Stimulated activated naive B cell treated with anti-CD40 and anti-IgM and Interleukin-4, amounts not matched to agents 10 μg/mL and 1 μg/mL and 100 μg/mL, for 72 hours (primary cell): ENCODE measurements around the gene SPECC1L.
A peak's percentile ranks its signal among the peaks of the same experiment; 100 is the strongest.
"Not testable (repeated sequence)": the region's sequence is repeated elsewhere in the genome, so short reads cannot be mapped to it uniquely, and the experiment has no call there.

Experiments used
- ATAC-seq, 2 donors: fragments of 150-1000 bp; cut with Tn5 transposase; replicated peaks; 2 replicates each; pipeline ENCODE4 v1.10.0; 2021; ENCODE audit warnings: moderate library complexity in 1 of 2
- DNase-seq: peaks from one replicate; pipeline ENCODE4 v3.0.0; 2021
- H3K27ac Mint-ChIP-seq: one replicate; pipeline ENCODE4 v1.8.0; 2022; ENCODE audit warnings: mild to moderate bottlenecking, mixed read lengths
- H3K27me3 Mint-ChIP-seq, 2 donors: one replicate each; pipeline ENCODE4 v1.8.0; 2022; ENCODE audit warnings: mixed read lengths in 2 of 2
- H3K36me3 Mint-ChIP-seq, 2 donors: one replicate each; pipeline ENCODE4 v1.8.0; 2022; ENCODE audit warnings: mixed read lengths in 2 of 2, mild to moderate bottlenecking in 1 of 2
- H3K4me1 Mint-ChIP-seq, 2 donors: one replicate each; pipeline ENCODE4 v1.8.0; 2022; ENCODE audit warnings: mixed read lengths in 2 of 2, mild to moderate bottlenecking in 1 of 2
- H3K4me3 Mint-ChIP-seq, 2 donors: one replicate each; pipeline ENCODE4 v1.8.0; 2022; ENCODE audit warnings: mild to moderate bottlenecking in 2 of 2, mixed read lengths in 2 of 2, moderate library complexity in 1 of 2
- H3K9me3 Mint-ChIP-seq, 2 donors: one replicate each; pipeline ENCODE4 v1.8.0; 2022; ENCODE audit warnings: mixed read lengths in 2 of 2, mild to moderate bottlenecking in 1 of 2

Gene SPECC1L

GRCh38 chr22:24287212-24287611 is 16.6 kb downstream of the SPECC1L start:
- not testable (repeated sequence) for DNase-seq, H3K4me3 Mint-ChIP-seq, ATAC-seq, H3K27me3 Mint-ChIP-seq, H3K9me3 Mint-ChIP-seq, H3K27ac Mint-ChIP-seq
- Mint-ChIP-seq H3K36me3 (peaks cover 7 to 12% of the 10 kb centered on the region in 2 donors), H3K4me1 (peaks cover 27 to 62% of the 10 kb centered on the region in 2 donors)

GRCh38 chr22:24287801-24288200 is 17.2 kb downstream of the SPECC1L start:
- not testable (repeated sequence) for H3K27me3 Mint-ChIP-seq

GRCh38 chr22:24289114-24289513 is 18.5 kb downstream of the SPECC1L start:
- Mint-ChIP-seq H3K36me3 (peaks cover 7 to 13% of the 10 kb centered on the region in 2 donors), H3K27me3 (no peaks in the 10 kb centered on the region), H3K4me3 (no peak overlapping the region), H3K27ac (no peak overlapping the region), H3K9me3 (no peaks in the 10 kb centered on the region), H3K4me1 (peaks cover 27 to 48% of the 10 kb centered on the region in 2 donors)
- no peak for DNase-seq
- ATAC-seq, result no peak

More at GRCh38 chr22:24287801-24288200, 17.2 kb downstream of the SPECC1L start:
- peaks cover 28 to 60% of the 10 kb centered on the region in 2 donors for H3K4me1 Mint-ChIP-seq
- DNase-seq, ATAC-seq, H3K9me3 Mint-ChIP-seq, H3K27ac Mint-ChIP-seq, H3K4me3 Mint-ChIP-seq: not testable (repeated sequence)
- peaks cover 7 to 11% of the 10 kb centered on the region in 2 donors for H3K36me3 Mint-ChIP-seq

- Mint-ChIP-seq H3K36me3 (peaks cover 7 to 10% of the 10 kb centered on the region in 2 donors), H3K27me3 (no peaks in the 10 kb centered on the region), H3K4me3 (no peak overlapping the region), H3K27ac (no peak overlapping the region), H3K9me3 (no peaks in the 10 kb centered on the region), H3K4me1 (peaks cover 24 to 44% of the 10 kb centered on the region in 2 donors)
- DNase-seq, result no peak
- ATAC-seq, result peak; percentile 33 to 38
Measured at GRCh38 chr22:24289741-24290163, 19.1 kb downstream of the SPECC1L start.

- DNase-seq (no peak), ATAC-seq (no peak)
- no peaks in the 10 kb centered on the region for H3K27me3 Mint-ChIP-seq
- no peak overlapping the region for H3K4me3 Mint-ChIP-seq
- H3K36me3 Mint-ChIP-seq, result peaks cover 7 to 8% of the 10 kb centered on the region in 2 donors
- H3K27ac Mint-ChIP-seq, result no peak overlapping the region
- peaks cover 21 to 40% of the 10 kb centered on the region in 2 donors for H3K4me1 Mint-ChIP-seq
- H3K9me3 Mint-ChIP-seq, result no peaks in the 10 kb centered on the region
Measured at GRCh38 chr22:24290459-24290858, 19.8 kb downstream of the SPECC1L start.

GRCh38 chr22:24291515-24292201 is 21.0 kb downstream of the SPECC1L start:
- Mint-ChIP-seq H3K4me1 (peaks cover 26 to 44% of the 10 kb centered on the region in 2 donors), H3K4me3 (peak overlapping the region; percentile 62 to 66), H3K9me3 (no peaks in the 10 kb centered on the region), H3K27me3 (no peaks in the 10 kb centered on the region), H3K27ac (peak overlapping the region; percentile 81), H3K36me3 (peaks cover 7 to 13% of the 10 kb centered on the region in 2 donors)
- ATAC-seq, result peak; percentile 81 to 89
- DNase-seq, result no peak

GRCh38 chr22:24292202-24292830 is 21.7 kb downstream of the SPECC1L start:
- H3K27ac Mint-ChIP-seq, result peak overlapping the region; percentile 81
- peaks cover 22 to 40% of the 10 kb centered on the region in 2 donors for H3K4me1 Mint-ChIP-seq
- H3K9me3 Mint-ChIP-seq, H3K27me3 Mint-ChIP-seq, DNase-seq, H3K36me3 Mint-ChIP-seq: not testable (repeated sequence)
- ATAC-seq, result peak; percentile 38 to 42
- H3K4me3 Mint-ChIP-seq, result peak overlapping the region; percentile 62 to 66

- not testable (repeated sequence) for H3K27me3 Mint-ChIP-seq, ATAC-seq, DNase-seq, H3K36me3 Mint-ChIP-seq, H3K4me3 Mint-ChIP-seq, H3K27ac Mint-ChIP-seq, H3K9me3 Mint-ChIP-seq
- H3K4me1 Mint-ChIP-seq, result peaks cover 20 to 46% of the 10 kb centered on the region in 2 donors
Measured at GRCh38 chr22:24294913-24295312, 24.3 kb downstream of the SPECC1L start.

- not testable (repeated sequence) for H3K27ac Mint-ChIP-seq, ATAC-seq, DNase-seq, H3K4me3 Mint-ChIP-seq, H3K27me3 Mint-ChIP-seq, H3K9me3 Mint-ChIP-seq
- peaks cover 6 to 19% of the 10 kb centered on the region in 2 donors for H3K36me3 Mint-ChIP-seq
- peaks cover 27 to 53% of the 10 kb centered on the region in 2 donors for H3K4me1 Mint-ChIP-seq
Measured at GRCh38 chr22:24298497-24299155, 28.0 kb downstream of the SPECC1L start.

GRCh38 chr22:24300522-24300921 is 29.9 kb downstream of the SPECC1L start:
- H3K4me3 Mint-ChIP-seq, ATAC-seq, H3K9me3 Mint-ChIP-seq, H3K27me3 Mint-ChIP-seq, H3K27ac Mint-ChIP-seq, DNase-seq: not testable (repeated sequence)
- Mint-ChIP-seq H3K36me3 (peaks cover 10 to 32% of the 10 kb centered on the region in 2 donors), H3K4me1 (peaks cover 36 to 60% of the 10 kb centered on the region in 2 donors)

GRCh38 chr22:24302591-24302990 is 32.0 kb downstream of the SPECC1L start:
- Mint-ChIP-seq H3K36me3 (peaks cover 20 to 43% of the 10 kb centered on the region in 2 donors), H3K4me1 (peaks cover 32 to 50% of the 10 kb centered on the region in 2 donors), H3K27me3 (no peaks in the 10 kb centered on the region), H3K9me3 (no peaks in the 10 kb centered on the region), H3K27ac (no peak overlapping the region), H3K4me3 (no peak overlapping the region)
- no peak for DNase-seq
- ATAC-seq, result no peak

- Mint-ChIP-seq H3K27ac (no peak overlapping the region), H3K4me1 (peaks cover 32 to 50% of the 10 kb centered on the region in 2 donors), H3K27me3 (no peaks in the 10 kb centered on the region), H3K4me3 (no peak overlapping the region), H3K9me3 (no peaks in the 10 kb centered on the region), H3K36me3 (peaks cover 20 to 43% of the 10 kb centered on the region in 2 donors)
- DNase-seq (no peak), ATAC-seq (no peak)
Measured at GRCh38 chr22:24303007-24303406, 32.4 kb downstream of the SPECC1L start.

GRCh38 chr22:24304062-24304675 is 33.5 kb downstream of the SPECC1L start:
- Mint-ChIP-seq H3K36me3 (peaks cover 22 to 50% of the 10 kb centered on the region in 2 donors), H3K27me3 (no peaks in the 10 kb centered on the region), H3K27ac (no peak overlapping the region), H3K9me3 (no peaks in the 10 kb centered on the region), H3K4me1 (peaks cover 30 to 41% of the 10 kb centered on the region in 2 donors), H3K4me3 (no peak overlapping the region)
- no peak for DNase-seq
- no peak for ATAC-seq

- no peaks in the 10 kb centered on the region for H3K27me3 Mint-ChIP-seq
- ATAC-seq (peak in 1 of 2 donors; percentile 27), DNase-seq (no peak)
- peaks cover 26 to 36% of the 10 kb centered on the region in 2 donors for H3K4me1 Mint-ChIP-seq
- H3K27ac Mint-ChIP-seq, result no peak overlapping the region
- H3K36me3 Mint-ChIP-seq, result peaks cover 25 to 52% of the 10 kb centered on the region in 2 donors
- no peaks in the 10 kb centered on the region for H3K9me3 Mint-ChIP-seq
- H3K4me3 Mint-ChIP-seq, result no peak overlapping the region
Measured at GRCh38 chr22:24305260-24305692, 34.6 kb downstream of the SPECC1L start.
